Measurements from ENCODE around the gene GIGYF2.

The GIGYF2 gene

DNA sequence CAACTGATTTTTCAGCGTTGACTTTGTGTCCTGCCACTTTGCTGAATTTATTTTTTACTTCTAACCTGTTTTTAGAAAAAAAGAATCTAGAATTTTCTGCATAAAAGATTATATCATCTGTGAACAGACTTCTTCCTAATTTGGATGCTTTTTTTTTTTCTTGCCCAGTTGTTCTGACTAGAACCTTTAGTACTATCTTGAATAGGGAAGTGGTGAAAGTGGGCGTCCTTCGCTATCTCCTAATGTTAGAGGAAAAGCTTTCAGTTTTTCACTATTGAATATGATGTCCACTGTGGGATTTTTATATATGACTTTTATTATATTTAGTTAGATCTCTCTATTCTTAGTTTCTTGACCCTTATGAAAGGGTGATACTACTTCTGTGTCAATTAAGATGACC is 105.0 kb downstream of the GIGYF2 start:
- no peak for TF ChIP-seq TEAD4 (IDR thresholded peaks at IDR 0.05)
- no peak for TF ChIP-seq CEBPB (IDR thresholded peaks at IDR 0.05)
- TF ChIP-seq YY1 (IDR thresholded peaks at IDR 0.05; ENCODE audit: low read depth) = no peak
- TF ChIP-seq TCF12 (IDR thresholded peaks at IDR 0.05; ENCODE audit: low read depth) = no peak
- TF ChIP-seq MAX (IDR thresholded peaks at IDR 0.05) = no peak
- TF ChIP-seq EGR1 (IDR thresholded peaks at IDR 0.05) = no peak
- TF ChIP-seq TAF1 (IDR thresholded peaks at IDR 0.05; ENCODE audit: low read depth) = no peak
- no peak for TF ChIP-seq NFIC (IDR thresholded peaks at IDR 0.05)
- TF ChIP-seq RAD21 (IDR thresholded peaks at IDR 0.05; ENCODE audit: low read depth) = no peak
- no peak for TF ChIP-seq EP300 (IDR thresholded peaks at IDR 0.05; ENCODE audit: borderline replicate concordance)
- TF ChIP-seq ZBTB7A (IDR thresholded peaks at IDR 0.05; ENCODE audit: low read depth) = no peak
- TF ChIP-seq, protein P1, sequence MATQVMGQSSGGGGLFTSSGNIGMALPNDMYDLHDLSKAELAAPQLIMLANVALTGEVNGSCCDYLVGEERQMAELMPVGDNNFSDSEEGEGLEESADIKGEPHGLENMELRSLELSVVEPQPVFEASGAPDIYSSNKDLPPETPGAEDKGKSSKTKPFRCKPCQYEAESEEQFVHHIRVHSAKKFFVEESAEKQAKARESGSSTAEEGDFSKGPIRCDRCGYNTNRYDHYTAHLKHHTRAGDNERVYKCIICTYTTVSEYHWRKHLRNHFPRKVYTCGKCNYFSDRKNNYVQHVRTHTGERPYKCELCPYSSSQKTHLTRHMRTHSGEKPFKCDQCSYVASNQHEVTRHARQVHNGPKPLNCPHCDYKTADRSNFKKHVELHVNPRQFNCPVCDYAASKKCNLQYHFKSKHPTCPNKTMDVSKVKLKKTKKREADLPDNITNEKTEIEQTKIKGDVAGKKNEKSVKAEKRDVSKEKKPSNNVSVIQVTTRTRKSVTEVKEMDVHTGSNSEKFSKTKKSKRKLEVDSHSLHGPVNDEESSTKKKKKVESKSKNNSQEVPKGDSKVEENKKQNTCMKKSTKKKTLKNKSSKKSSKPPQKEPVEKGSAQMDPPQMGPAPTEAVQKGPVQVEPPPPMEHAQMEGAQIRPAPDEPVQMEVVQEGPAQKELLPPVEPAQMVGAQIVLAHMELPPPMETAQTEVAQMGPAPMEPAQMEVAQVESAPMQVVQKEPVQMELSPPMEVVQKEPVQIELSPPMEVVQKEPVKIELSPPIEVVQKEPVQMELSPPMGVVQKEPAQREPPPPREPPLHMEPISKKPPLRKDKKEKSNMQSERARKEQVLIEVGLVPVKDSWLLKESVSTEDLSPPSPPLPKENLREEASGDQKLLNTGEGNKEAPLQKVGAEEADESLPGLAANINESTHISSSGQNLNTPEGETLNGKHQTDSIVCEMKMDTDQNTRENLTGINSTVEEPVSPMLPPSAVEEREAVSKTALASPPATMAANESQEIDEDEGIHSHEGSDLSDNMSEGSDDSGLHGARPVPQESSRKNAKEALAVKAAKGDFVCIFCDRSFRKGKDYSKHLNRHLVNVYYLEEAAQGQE (IDR thresholded peaks at IDR 0.05; ENCODE audit: low read depth) = no peak
- no peak for TF ChIP-seq CREB1 (IDR thresholded peaks at IDR 0.05; ENCODE audit: low read depth)
- TF ChIP-seq, protein P2, sequence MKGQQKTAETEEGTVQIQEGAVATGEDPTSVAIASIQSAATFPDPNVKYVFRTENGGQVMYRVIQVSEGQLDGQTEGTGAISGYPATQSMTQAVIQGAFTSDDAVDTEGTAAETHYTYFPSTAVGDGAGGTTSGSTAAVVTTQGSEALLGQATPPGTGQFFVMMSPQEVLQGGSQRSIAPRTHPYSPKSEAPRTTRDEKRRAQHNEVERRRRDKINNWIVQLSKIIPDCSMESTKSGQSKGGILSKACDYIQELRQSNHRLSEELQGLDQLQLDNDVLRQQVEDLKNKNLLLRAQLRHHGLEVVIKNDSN (IDR thresholded peaks at IDR 0.05) = no peak
- no peak for TF ChIP-seq FOXM1 (IDR thresholded peaks at IDR 0.05; ENCODE audit: borderline replicate concordance, low read depth)

DNA sequence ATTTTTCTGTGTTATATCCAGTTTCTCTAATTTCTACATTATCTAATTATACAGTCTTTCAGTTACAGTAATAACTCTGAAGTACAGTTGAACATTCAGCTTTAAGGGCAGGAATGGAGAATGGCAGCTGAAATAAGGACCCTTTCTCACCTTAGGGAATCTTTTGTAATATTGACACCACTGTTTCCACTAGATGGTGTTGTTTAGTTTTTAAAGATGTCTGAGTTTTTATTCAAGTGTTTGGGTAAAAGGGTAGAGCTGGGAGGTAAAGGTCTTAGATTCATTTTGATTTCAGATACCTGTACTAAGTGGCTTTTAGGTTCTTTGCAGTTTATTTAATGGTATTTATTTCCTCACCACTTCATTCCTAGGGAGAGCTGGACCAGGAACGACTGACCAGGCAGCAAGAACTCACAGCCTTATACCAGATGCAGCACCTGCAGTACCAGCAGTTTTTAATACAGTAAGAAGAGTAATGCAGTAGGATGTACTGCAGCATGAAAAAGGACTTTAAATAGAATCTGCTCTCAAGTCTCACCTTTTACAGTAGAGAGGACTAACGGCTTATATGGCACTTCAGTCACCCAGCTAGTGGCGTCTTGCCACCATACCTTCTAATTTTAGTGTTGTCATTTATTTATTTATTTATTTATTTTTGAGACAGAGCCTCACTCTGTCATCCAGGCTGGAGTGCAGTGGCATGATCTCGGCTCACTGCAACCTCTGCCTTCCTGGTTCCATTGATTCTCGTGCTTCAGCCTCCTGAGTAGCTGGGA is 112.4 kb downstream of the GIGYF2 start:
- TF ChIP-seq, protein P2 (IDR thresholded peaks at IDR 0.05) = no peak
- TF ChIP-seq EP300 (IDR thresholded peaks at IDR 0.05; ENCODE audit: borderline replicate concordance) (no peak), YY1 (IDR thresholded peaks at IDR 0.05; ENCODE audit: low read depth) (no peak), FOXM1 (IDR thresholded peaks at IDR 0.05; ENCODE audit: borderline replicate concordance, low read depth) (no peak), RAD21 (IDR thresholded peaks at IDR 0.05; ENCODE audit: low read depth) (peak; percentile 9; the same call in 1 of the 2 replicates)

- TF ChIP-seq YY1 (IDR thresholded peaks at IDR 0.05; ENCODE audit: low read depth) (no peak), EP300 (IDR thresholded peaks at IDR 0.05; ENCODE audit: borderline replicate concordance) (no peak), CREB1 (IDR thresholded peaks at IDR 0.05; ENCODE audit: low read depth) (no peak), TAF1 (IDR thresholded peaks at IDR 0.05; ENCODE audit: low read depth) (no peak), EGR1 (IDR thresholded peaks at IDR 0.05) (no peak), RAD21 (IDR thresholded peaks at IDR 0.05; ENCODE audit: low read depth) (no peak), NFIC (IDR thresholded peaks at IDR 0.05) (no peak), ZBTB7A (IDR thresholded peaks at IDR 0.05; ENCODE audit: low read depth) (no peak), FOXM1 (IDR thresholded peaks at IDR 0.05; ENCODE audit: borderline replicate concordance, low read depth) (no peak), TEAD4 (IDR thresholded peaks at IDR 0.05) (no peak), TCF12 (IDR thresholded peaks at IDR 0.05; ENCODE audit: low read depth) (no peak), CEBPB (IDR thresholded peaks at IDR 0.05) (no peak), MAX (IDR thresholded peaks at IDR 0.05) (no peak)
- TF ChIP-seq, protein P1 (IDR thresholded peaks at IDR 0.05; ENCODE audit: low read depth) = no peak
- TF ChIP-seq, protein P2 (IDR thresholded peaks at IDR 0.05) = no peak
These were observed 113.3 kb downstream of the GIGYF2 start for GRCh38 chr2:232810444-232810843.

GRCh38 chr2:232815569-232815968 is 118.4 kb downstream of the GIGYF2 start:
- no peak for TF ChIP-seq TAF1 (IDR thresholded peaks at IDR 0.05; ENCODE audit: low read depth)
- TF ChIP-seq, protein P2 (IDR thresholded peaks at IDR 0.05) = no peak
- no peak for TF ChIP-seq NFIC (IDR thresholded peaks at IDR 0.05)
- TF ChIP-seq, protein P1 (IDR thresholded peaks at IDR 0.05; ENCODE audit: low read depth) = no peak
- no peak for TF ChIP-seq CEBPB (IDR thresholded peaks at IDR 0.05)
- no peak for TF ChIP-seq FOXM1 (IDR thresholded peaks at IDR 0.05; ENCODE audit: borderline replicate concordance, low read depth)
- TF ChIP-seq MAX (IDR thresholded peaks at IDR 0.05) = no peak
- TF ChIP-seq EGR1 (IDR thresholded peaks at IDR 0.05) = no peak
- no peak for TF ChIP-seq TCF12 (IDR thresholded peaks at IDR 0.05; ENCODE audit: low read depth)
- TF ChIP-seq TEAD4 (IDR thresholded peaks at IDR 0.05) = no peak
- TF ChIP-seq CREB1 (IDR thresholded peaks at IDR 0.05; ENCODE audit: low read depth) = no peak
- no peak for TF ChIP-seq YY1 (IDR thresholded peaks at IDR 0.05; ENCODE audit: low read depth)
- TF ChIP-seq RAD21 (IDR thresholded peaks at IDR 0.05; ENCODE audit: low read depth) = no peak
- TF ChIP-seq ZBTB7A (IDR thresholded peaks at IDR 0.05; ENCODE audit: low read depth) = no peak

All from Ishikawa (cell line).